OCI-LY3 (cell line): ENCODE results near the gene ACER2.

Experiments
- CTCF ChIP-seq: fragments of 200-600, 300-600 bp; sonication (generic); IDR thresholded peaks from 2 replicates; pipeline ENCODE4 v1.5.1; 2014; ENCODE audit warnings: antibody characterized with exemption, low read length, low read depth
- EZH2phosphoT487 ChIP-seq: fragments of 200-600 bp; shearing (Covaris generic); IDR thresholded peaks from 2 replicates; pipeline ENCODE4 v1.6.1; 2018; ENCODE audit warnings: antibody characterized with exemption, mixed run types, low read depth

GRCh38 chr9:19378647-19379046, 30.2 kb upstream of the ACER2 start:
- TF ChIP-seq CTCF (no peak), EZH2phosphoT487 (no peak)
